GM19238 (cell line): ENCODE results near the gene MORN1.

Experiments
- DNase-seq: peaks from one replicate; pipeline ENCODE4 v3.0.0; 2011; ENCODE audit warnings: low spot score; ENCODE audit not compliant: insufficient read length

The MORN1 gene

GRCh38 chr1:2374252-2375155 lies 16.9 kb downstream of the MORN1 start:
- no peak for DNase-seq

- no peak for DNase-seq
Measured at GRCh38 chr1:2373551-2374251, 17.7 kb downstream of the MORN1 start.

GRCh38 chr1:2372551-2373490 lies 18.5 kb downstream of the MORN1 start:
- no peak for DNase-seq

- no peak for DNase-seq
Measured at GRCh38 chr1:2368053-2368744, 23.2 kb downstream of the MORN1 start.

- no peak for DNase-seq
Measured at GRCh38 chr1:2363847-2364513, 27.4 kb downstream of the MORN1 start.

GRCh38 chr1:2360588-2361364 lies 30.6 kb downstream of the MORN1 start:
- DNase-seq: no peak

- no peak for DNase-seq
Measured at GRCh38 chr1:2358651-2359640, 32.4 kb downstream of the MORN1 start.

- no peak for DNase-seq
Measured at GRCh38 chr1:2358072-2358471, 33.3 kb downstream of the MORN1 start.

GRCh38 chr1:2356911-2357845 lies 34.2 kb downstream of the MORN1 start:
- DNase-seq: no peak

- DNase-seq: no peak
Measured at GRCh38 chr1:2356401-2356800, 35.0 kb downstream of the MORN1 start.

GRCh38 chr1:2355373-2356261 lies 35.7 kb downstream of the MORN1 start:
- no peak for DNase-seq

- no peak for DNase-seq
Measured at GRCh38 chr1:2354511-2355372, 36.6 kb downstream of the MORN1 start.

- DNase-seq: no peak
Measured at GRCh38 chr1:2353551-2354438, 37.6 kb downstream of the MORN1 start.

- DNase-seq: no peak
Measured at GRCh38 chr1:2352897-2353550, 38.3 kb downstream of the MORN1 start.
